ENCODE results near the gene PHAX. TPM values are rescaled to one million over a fixed set of nuclear protein-coding genes. Genes with fewer than 3 reads are reported as not detected.

The PHAX gene
- total and polyA plus RNA-seq, 10 of the 15 experiments (the other 5 are each of a cell fraction or from before 2014, with no cell fraction given): 28.2 to 88.7 (median 60.3) TPM

DNA sequence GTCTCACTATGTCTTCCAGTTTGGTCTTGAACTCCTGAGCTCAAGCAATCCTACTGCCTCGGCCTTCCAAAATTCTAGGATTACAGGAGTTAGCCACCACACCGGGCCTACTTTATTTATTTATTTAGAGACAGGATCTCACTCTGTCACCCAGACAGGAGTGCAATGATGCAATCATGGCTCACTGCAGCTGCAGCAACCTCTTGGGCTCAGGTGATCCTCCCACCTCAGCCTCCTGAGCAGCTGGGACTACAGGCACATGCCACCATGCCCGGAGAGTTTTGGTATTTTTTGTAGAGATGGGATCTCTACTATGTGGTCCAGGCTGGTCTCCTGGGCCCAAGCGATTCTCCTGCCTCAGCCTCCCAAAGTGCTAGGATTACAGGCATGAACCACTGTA, 32.8 kb downstream of the PHAX start:
- Histone ChIP-seq H3K4me1 (ENCODE audit: control insufficient read depth, insufficient read depth, low read length) (no peaks in the 10 kb centered on the region), H3K27me3 (replicated peaks in 1 of 2; ENCODE audit: control insufficient read depth in 2 of 2, insufficient read depth in 2 of 2, low read length in 1 of 2) (no peaks in the 10 kb centered on the region), H3K27ac (ENCODE audit: control insufficient read depth, insufficient read depth) (no peak overlapping the region), H3K79me2 (ENCODE audit: control insufficient read depth, insufficient read depth, low read length) (no peaks in the 10 kb centered on the region), H3K9ac (ENCODE audit: control insufficient read depth, insufficient read depth, low read length) (no peak overlapping the region), H2AFZ (ENCODE audit: control insufficient read depth, low read depth, low read length) (no peak overlapping the region), H3K4me2 (ENCODE audit: control insufficient read depth, insufficient read depth) (no peak overlapping the region), H3K9me3 (replicated peaks; ENCODE audit: control insufficient read depth, insufficient read depth, low read length) (no peaks in the 10 kb centered on the region), H3K36me3 (ENCODE audit: control insufficient read depth in 2 of 2, insufficient read depth in 2 of 2, low read length in 1 of 2) (no peaks in the 10 kb centered on the region), H3K4me3 (no peak overlapping the region), H4K20me1 (ENCODE audit: control insufficient read depth, insufficient read depth) (no peaks in the 10 kb centered on the region)
- in situ Hi-C loops (cut with MboI) (no loop called here), intact Hi-C loops (cut with micrococcal nuclease; ENCODE audit: unreplicated experiment) (no loop called here)
- no TSS peak for BruUV-seq (replicated peaks)
- ChIA-PET RAD21 (ENCODE audit: unreplicated experiment) (no interaction called here), SMC1A (ENCODE audit: uncharacterized antibody, unreplicated experiment) (interaction anchor here (1.4 kb wide), 1 partner anchor 16 kb away, joined by 3 read pairs; no protein-coding TSS in a partner anchor), POLR2A (interaction anchor here (0.6 kb wide), 1 partner anchor 19 kb away, joined by 5 read pairs; no protein-coding TSS in a partner anchor), CTCF (interaction anchor here (0.8 to 1.6 kb wide), 2 partner anchors 24 to 33 kb away, joined by 3 read pairs; partner anchors contain the start of gene PHAX)
- no peak for ATAC-seq
- 59% methylated on average over 4 of the region's 4 CpGs for WGBS (ENCODE audit: insufficient coverage, insufficient replicate concordance, low lambda C conversion rate, missing lambda C conversion rate)
- TF ChIP-seq CHD4 (IDR thresholded peaks at IDR 0.05) (no peak), NR2C1 (IDR thresholded peaks at IDR 0.05) (no peak), JUNB (IDR thresholded peaks at IDR 0.05) (no peak), TBL1XR1 (IDR thresholded peaks at IDR 0.05; ENCODE audit: low read depth, low read length) (no peak), SMARCA5 (IDR thresholded peaks at IDR 0.05) (no peak), SIN3A (IDR thresholded peaks at IDR 0.05; ENCODE audit: low read depth, low read length) (no peak), E4F1 (IDR thresholded peaks at IDR 0.05; ENCODE audit: borderline replicate concordance, partially characterized antibody) (no peak), BRCA1 (IDR thresholded peaks at IDR 0.05; ENCODE audit: low read depth, low read length) (no peak), EED (IDR thresholded peaks at IDR 0.05; ENCODE audit: low read depth) (no peak), HSF1 (IDR thresholded peaks at IDR 0.05; ENCODE audit: low read depth, low read length) (no peak), ZBTB11 (CRISPR knock-in tag; IDR thresholded peaks at IDR 0.05) (no peak), CEBPB (IDR thresholded peaks at IDR 0.05; ENCODE audit: borderline replicate concordance in 1 of 2, low read depth in 2 of 2, low read length in 2 of 2) (no peak)
- TF ChIP-seq, protein P1, sequence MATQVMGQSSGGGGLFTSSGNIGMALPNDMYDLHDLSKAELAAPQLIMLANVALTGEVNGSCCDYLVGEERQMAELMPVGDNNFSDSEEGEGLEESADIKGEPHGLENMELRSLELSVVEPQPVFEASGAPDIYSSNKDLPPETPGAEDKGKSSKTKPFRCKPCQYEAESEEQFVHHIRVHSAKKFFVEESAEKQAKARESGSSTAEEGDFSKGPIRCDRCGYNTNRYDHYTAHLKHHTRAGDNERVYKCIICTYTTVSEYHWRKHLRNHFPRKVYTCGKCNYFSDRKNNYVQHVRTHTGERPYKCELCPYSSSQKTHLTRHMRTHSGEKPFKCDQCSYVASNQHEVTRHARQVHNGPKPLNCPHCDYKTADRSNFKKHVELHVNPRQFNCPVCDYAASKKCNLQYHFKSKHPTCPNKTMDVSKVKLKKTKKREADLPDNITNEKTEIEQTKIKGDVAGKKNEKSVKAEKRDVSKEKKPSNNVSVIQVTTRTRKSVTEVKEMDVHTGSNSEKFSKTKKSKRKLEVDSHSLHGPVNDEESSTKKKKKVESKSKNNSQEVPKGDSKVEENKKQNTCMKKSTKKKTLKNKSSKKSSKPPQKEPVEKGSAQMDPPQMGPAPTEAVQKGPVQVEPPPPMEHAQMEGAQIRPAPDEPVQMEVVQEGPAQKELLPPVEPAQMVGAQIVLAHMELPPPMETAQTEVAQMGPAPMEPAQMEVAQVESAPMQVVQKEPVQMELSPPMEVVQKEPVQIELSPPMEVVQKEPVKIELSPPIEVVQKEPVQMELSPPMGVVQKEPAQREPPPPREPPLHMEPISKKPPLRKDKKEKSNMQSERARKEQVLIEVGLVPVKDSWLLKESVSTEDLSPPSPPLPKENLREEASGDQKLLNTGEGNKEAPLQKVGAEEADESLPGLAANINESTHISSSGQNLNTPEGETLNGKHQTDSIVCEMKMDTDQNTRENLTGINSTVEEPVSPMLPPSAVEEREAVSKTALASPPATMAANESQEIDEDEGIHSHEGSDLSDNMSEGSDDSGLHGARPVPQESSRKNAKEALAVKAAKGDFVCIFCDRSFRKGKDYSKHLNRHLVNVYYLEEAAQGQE (IDR thresholded peaks at IDR 0.05; ENCODE audit: low read depth, low read length): no peak
- no peak for FAIRE-seq
- DNase-seq (ENCODE audit: low read depth, low spot score): no peak

Measured in GM12878 (cell line).